Measurements from ENCODE around the gene SEMA5B. TPM values are rescaled to one million over a fixed set of nuclear protein-coding genes. Genes with fewer than 3 reads are reported as not detected.

The SEMA5B gene
- total RNA-seq, 1 donor from 2014 or later, result 61.1 TPM

- no peaks in the 10 kb centered on the region for H3K9me3 Mint-ChIP-seq (ENCODE audit: unreplicated experiment)
- peaks cover 14% of the 10 kb centered on the region for H3K4me1 Mint-ChIP-seq (ENCODE audit: low read depth, unreplicated experiment)
- no peaks in the 10 kb centered on the region for H3K36me3 Mint-ChIP-seq (ENCODE audit: unreplicated experiment)
- TF ChIP-seq, protein P1, sequence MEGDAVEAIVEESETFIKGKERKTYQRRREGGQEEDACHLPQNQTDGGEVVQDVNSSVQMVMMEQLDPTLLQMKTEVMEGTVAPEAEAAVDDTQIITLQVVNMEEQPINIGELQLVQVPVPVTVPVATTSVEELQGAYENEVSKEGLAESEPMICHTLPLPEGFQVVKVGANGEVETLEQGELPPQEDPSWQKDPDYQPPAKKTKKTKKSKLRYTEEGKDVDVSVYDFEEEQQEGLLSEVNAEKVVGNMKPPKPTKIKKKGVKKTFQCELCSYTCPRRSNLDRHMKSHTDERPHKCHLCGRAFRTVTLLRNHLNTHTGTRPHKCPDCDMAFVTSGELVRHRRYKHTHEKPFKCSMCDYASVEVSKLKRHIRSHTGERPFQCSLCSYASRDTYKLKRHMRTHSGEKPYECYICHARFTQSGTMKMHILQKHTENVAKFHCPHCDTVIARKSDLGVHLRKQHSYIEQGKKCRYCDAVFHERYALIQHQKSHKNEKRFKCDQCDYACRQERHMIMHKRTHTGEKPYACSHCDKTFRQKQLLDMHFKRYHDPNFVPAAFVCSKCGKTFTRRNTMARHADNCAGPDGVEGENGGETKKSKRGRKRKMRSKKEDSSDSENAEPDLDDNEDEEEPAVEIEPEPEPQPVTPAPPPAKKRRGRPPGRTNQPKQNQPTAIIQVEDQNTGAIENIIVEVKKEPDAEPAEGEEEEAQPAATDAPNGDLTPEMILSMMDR (IDR thresholded peaks at IDR 0.05; ENCODE audit: partially characterized antibody, unreplicated experiment), result no peak
- no peak overlapping the region for H3K27ac Mint-ChIP-seq (ENCODE audit: unreplicated experiment)
- H3K27me3 Mint-ChIP-seq (ENCODE audit: unreplicated experiment), result no peaks in the 10 kb centered on the region
- no peak overlapping the region for H3K4me3 Mint-ChIP-seq (ENCODE audit: unreplicated experiment)
- DNase-seq, result no peak
Observed at GRCh38 chr3:122868322-122868721, 159.2 kb downstream of the SEMA5B start.

DNA sequence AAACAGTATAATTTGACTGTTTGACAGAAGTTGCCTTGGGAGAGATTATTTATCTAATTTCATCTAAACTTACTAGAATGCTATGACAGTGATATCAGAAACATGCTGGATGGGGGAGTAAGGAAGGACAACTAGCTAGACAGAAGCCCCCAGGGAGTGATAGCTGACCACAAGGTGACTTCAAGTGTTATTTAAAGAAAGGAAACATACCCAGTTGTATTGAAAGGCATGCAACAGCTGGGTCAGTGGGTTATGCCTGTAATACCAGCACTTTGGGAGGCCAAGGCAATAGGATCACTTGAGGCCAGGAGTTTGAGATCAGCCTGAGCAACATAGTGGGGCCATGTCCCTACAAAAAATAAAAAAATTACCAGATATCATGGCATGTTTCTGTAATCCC lies 163.1 kb downstream of the SEMA5B start:
- Mint-ChIP-seq H3K27ac (ENCODE audit: unreplicated experiment) (no peak overlapping the region), H3K4me1 (ENCODE audit: low read depth, unreplicated experiment) (peaks cover 11% of the 10 kb centered on the region), H3K4me3 (ENCODE audit: unreplicated experiment) (no peak overlapping the region), H3K27me3 (ENCODE audit: unreplicated experiment) (no peaks in the 10 kb centered on the region), H3K36me3 (ENCODE audit: unreplicated experiment) (no peaks in the 10 kb centered on the region), H3K9me3 (ENCODE audit: unreplicated experiment) (peaks cover 2% of the 10 kb centered on the region)
- TF ChIP-seq, protein P1 (IDR thresholded peaks at IDR 0.05; ENCODE audit: partially characterized antibody, unreplicated experiment), result no peak
- DNase-seq, result no peak

- Mint-ChIP-seq H3K9me3 (ENCODE audit: unreplicated experiment) (peaks cover 2% of the 10 kb centered on the region), H3K4me3 (ENCODE audit: unreplicated experiment) (no peak overlapping the region), H3K27me3 (ENCODE audit: unreplicated experiment) (no peaks in the 10 kb centered on the region), H3K27ac (ENCODE audit: unreplicated experiment) (no peak overlapping the region), H3K36me3 (ENCODE audit: unreplicated experiment) (no peaks in the 10 kb centered on the region), H3K4me1 (ENCODE audit: low read depth, unreplicated experiment) (peaks cover 11% of the 10 kb centered on the region)
- no peak for DNase-seq
- TF ChIP-seq, protein P1 (IDR thresholded peaks at IDR 0.05; ENCODE audit: partially characterized antibody, unreplicated experiment), result no peak
Observed at GRCh38 chr3:122862381-122862780, 165.2 kb downstream of the SEMA5B start.

Other genes starting within 250 kb of the SEMA5B start
- 18.6 TPM for gene HSPBAP1, start 233.9 kb downstream of the SEMA5B start, total RNA-seq (ENCODE audit: unreplicated experiment)
- 8.6 TPM for gene SLC49A4, start 232.7 kb downstream of the SEMA5B start, total RNA-seq (ENCODE audit: unreplicated experiment)
- gene PDIA5, start 39.3 kb upstream of the SEMA5B start, total RNA-seq (ENCODE audit: unreplicated experiment), result 49.4 TPM
- 14.6 TPM for gene SEC22A, start 174.2 kb upstream of the SEMA5B start, total RNA-seq (ENCODE audit: unreplicated experiment)

All from glutamatergic neuron (in vitro differentiated cells).